HepG2 (cell line): Measurements from ENCODE around the gene SEC24B. TPM values are rescaled to one million over a fixed set of nuclear protein-coding genes. Genes with fewer than 3 reads are reported as not detected.

Experiments used
- ATAC-seq: fragments of 200-7000 bp; cut with Tn5 transposase; 3 replicates; pipeline ENCODE4 v1.9.1; 2020; ENCODE audit warnings: mild to moderate bottlenecking, moderate library complexity
- BruUV-seq: library from RNA; stranded (reverse); fragments of 400-500 nt; replicated peaks from 2 replicates; lab custom pipeline; 2021; lab: Mats Ljungman, UMichigan
- CTCF ChIA-PET: fragments of 300-600 bp; formaldehyde crosslinking; extraction: SDS; loops from one replicate; lab custom pipeline; 2021; ENCODE audit warnings: low total read pairs, inconsistent platforms, low intra/inter-chr PET ratio; lab: Yijun Ruan, JAX
- POLR2A ChIA-PET: fragments of 350-600 bp; sonication (Branson Sonifier 250); formaldehyde crosslinking; loops from one replicate; lab custom pipeline; 2020; ENCODE audit warnings: antibody characterized with exemption, inconsistent platforms; lab: Yijun Ruan, JAX
- DNase-seq: peaks from one replicate; pipeline ENCODE4 v3.0.0-alpha.2; 2015; ENCODE audit warnings: low spot score
- FAIRE-seq: peaks from 3 replicates; lab custom pipeline; 2011; peaks lifted over from hg19 to GRCh38; lab: Jason Lieb, UNC
- H2AFZ ChIP-seq: one replicate; pipeline ENCODE4 v1.6.1; 2011; ENCODE audit warnings: low read length, inconsistent platforms
- H3K27ac ChIP-seq: fragments of 300-600 bp; 3 replicates; pipeline ENCODE4 v1.8.0; 2011; ENCODE audit warnings: mixed run types, mild to moderate bottlenecking, mixed read lengths, low read length, inconsistent platforms; ENCODE audit not compliant: insufficient read depth; ENCODE audit errors: extremely low read length
- H3K27me3 ChIP-seq, 2 experiments: fragments of 200-600 bp in 1 of 2; 2 replicates in 1 of 2; 3 replicates in 1 of 2; pipeline versions ENCODE4 v1.6.0 to v1.8.0; 2011; ENCODE audit warnings: low read length in 2 of 2, mild to moderate bottlenecking in 2 of 2, moderate library complexity in 2 of 2, inconsistent platforms in 1 of 2; ENCODE audit not compliant: insufficient read depth in 2 of 2, control insufficient read depth in 1 of 2
- H3K36me3 ChIP-seq, 2 experiments: fragments of 200-600 bp in 1 of 2; replicated peaks in 1 of 2; 2 replicates in 1 of 2; 3 replicates in 1 of 2; pipeline versions ENCODE4 v1.5.1 to v1.8.0; 2011; ENCODE audit warnings: low read length in 2 of 2, inconsistent platforms in 1 of 2; ENCODE audit not compliant: insufficient read depth in 2 of 2, control insufficient read depth in 1 of 2
- H3K4me1 ChIP-seq: 2 replicates; pipeline ENCODE4 v1.5.1; 2012; ENCODE audit warnings: low read length, inconsistent platforms; ENCODE audit not compliant: insufficient read depth
- H3K4me2 ChIP-seq: 2 replicates; pipeline ENCODE4 v1.6.0; 2011; ENCODE audit warnings: low read depth, low read length, inconsistent platforms
- H3K4me3 ChIP-seq, 3 experiments: fragments of 200-600 bp in 1 of 3; sonication (generic), shearing (Covaris generic) in 1 of 3; replicated peaks in 1 of 3; 2 replicates each; pipeline ENCODE4 v1.5.1; 2011 to 2016; ENCODE audit warnings: low read length in 3 of 3, inconsistent platforms in 2 of 3, low read depth in 2 of 3, mild to moderate bottlenecking in 2 of 3, control low read depth in 1 of 3, mixed read lengths in 1 of 3; ENCODE audit not compliant: insufficient read depth in 1 of 3
- H3K79me2 ChIP-seq: one replicate; pipeline ENCODE4 v1.6.1; 2011; ENCODE audit warnings: low read length, inconsistent platforms; ENCODE audit not compliant: insufficient read depth
- H3K9ac ChIP-seq: 2 replicates; pipeline ENCODE4 v1.6.0; 2011; ENCODE audit warnings: mild to moderate bottlenecking, low read depth, low read length, inconsistent platforms; ENCODE audit not compliant: insufficient read depth
- H3K9me3 ChIP-seq: 2 replicates; pipeline ENCODE4 v1.5.1; 2012; ENCODE audit warnings: mild to moderate bottlenecking, low read length
- H4K20me1 ChIP-seq: 2 replicates; pipeline ENCODE4 v1.6.0; 2011; ENCODE audit warnings: inconsistent platforms, mild to moderate bottlenecking, low read length, moderate library complexity; ENCODE audit not compliant: insufficient read depth
- CCAR2 ChIP-seq: fragments of 200-400 bp; formaldehyde crosslinking; optimal IDR thresholded peaks from 2 replicates; pipeline ENCODE3; 2018; ENCODE audit warnings: low read depth, mild to moderate bottlenecking, low read length, moderate library complexity
- MED8 ChIP-seq: sonication (generic); formaldehyde crosslinking; IDR thresholded peaks from 2 replicates; pipeline ENCODE4 v1.8.1; 2023; ENCODE audit warnings: mild to moderate bottlenecking, missing genetic modification reagents; ENCODE audit not compliant: insufficient replicate concordance
- SUZ12 ChIP-seq: fragments of 150-350 bp; IDR thresholded peaks from 2 replicates; pipeline ENCODE4 v1.6.1; 2014; ENCODE audit warnings: low read depth, low read length
- TFE3 ChIP-seq: IDR thresholded peaks from 2 replicates; pipeline ENCODE4 v1.6.1; 2016
- ZC3H4 ChIP-seq: sonication (generic); formaldehyde crosslinking; IDR thresholded peaks from 2 replicates; pipeline ENCODE4 v1.4.0; 2020; ENCODE audit warnings: missing genetic modification reagents, borderline replicate concordance
- ZGPAT ChIP-seq: IDR thresholded peaks from 2 replicates; pipeline ENCODE4 v1.6.1; 2016; ENCODE audit warnings: mild to moderate bottlenecking
- ZNF256 ChIP-seq: sonication (generic); formaldehyde crosslinking; conservative IDR thresholded peaks from 2 replicates; pipeline ENCODE4 v1.4.0; 2020; ENCODE audit warnings: missing genetic modification reagents
- ZNF547 ChIP-seq: sonication (generic); formaldehyde crosslinking; IDR thresholded peaks from 2 replicates; pipeline ENCODE4 v1.5.1; 2020; ENCODE audit warnings: mild to moderate bottlenecking, missing genetic modification reagents
- ZNF552 ChIP-seq: sonication (generic); formaldehyde crosslinking; IDR thresholded peaks from 2 replicates; pipeline ENCODE4 v1.9.0; 2022; ENCODE audit warnings: missing genetic modification reagents, mild to moderate bottlenecking, borderline replicate concordance
- ZNF83 ChIP-seq: sonication (generic); formaldehyde crosslinking; IDR thresholded peaks from 2 replicates; pipeline ENCODE4 v1.4.0; 2020; ENCODE audit warnings: missing genetic modification reagents, mild to moderate bottlenecking, borderline replicate concordance
- ZSCAN5A ChIP-seq: sonication (generic); formaldehyde crosslinking; IDR thresholded peaks from 2 replicates; pipeline ENCODE4 v1.8.0; 2022; ENCODE audit warnings: mild to moderate bottlenecking, missing genetic modification reagents, borderline replicate concordance
- in situ Hi-C: cut with HindIII; loops from 2 replicates; pipeline ENCODE4 v1.10.0; 2017; ENCODE audit warnings: low pct_unique_long_range_greater_than_20kb; ENCODE audit not compliant: extremely low pct_ligation_motif_present
- intact Hi-C: fragments of 100-400 bp; cut with micrococcal nuclease; formaldehyde crosslinking; loops from one replicate; pipeline ENCODE4 v1.10.0; 2022; ENCODE audit not compliant: unreplicated experiment
- polyA plus RNA-seq, 8 experiments: library from polyadenylated mRNA; depleted of rRNA in 3 of 8; stranded (reverse) in 7 of 8; unstranded in 1 of 8; fragments of >200 nt; fragmentation: Illumina TruSeq in 4 of 8; extraction: Trizol in 4 of 8; gene quantifications; 2 replicates each; pipeline versions ENCODE4 v1.2.1 to v1.2.3, GENCODE V29; 2011 to 2016; ENCODE audit warnings: low read depth in 4 of 8, missing spikeins in 1 of 8, mixed read lengths in 1 of 8; ENCODE audit not compliant: insufficient read depth in 1 of 8
- total RNA-seq, 5 experiments: library from RNA; depleted of rRNA; stranded (reverse); fragments of >200 nt; fragmentation: Illumina TruSeq; extraction: Trizol; gene quantifications; 2 replicates each; pipeline ENCODE4 v1.2.3, GENCODE V29; 2016; ENCODE audit warnings: low read depth in 1 of 5

SEC24B gene
- total and polyA plus RNA-seq, 2 of the 13 experiments (the other 11 are each of a cell fraction or from before 2014, with no cell fraction given): 14.6 to 39.0 TPM

GRCh38 chr4:109469915-109470314 is 36.3 kb downstream of the SEC24B start:
- Histone ChIP-seq H3K27ac (no peak overlapping the region), H3K79me2 (peaks cover 28% of the 10 kb centered on the region), H2AFZ (no peak overlapping the region), H3K4me3 (no peak overlapping the region), H3K4me2 (no peak overlapping the region), H4K20me1 (peaks cover 6% of the 10 kb centered on the region), H3K4me1 (no peaks in the 10 kb centered on the region), H3K9ac (no peak overlapping the region), H3K9me3 (no peaks in the 10 kb centered on the region), H3K36me3 (peaks cover 0 to 38% of the 10 kb centered on the region in 2 experiments; a peak in 4 of 5 replicates), H3K27me3 (no peaks in the 10 kb centered on the region)
- ATAC-seq (no peak), DNase-seq (no peak), FAIRE-seq (no peak)
- intact Hi-C loops: no loop called here
- ChIA-PET POLR2A (no interaction called here), CTCF (no interaction called here)
- no TSS peak for BruUV-seq
- in situ Hi-C loops: no loop called here
- TF ChIP-seq ZC3H4: no peak
- no peak for TF ChIP-seq ZNF256
- TF ChIP-seq SUZ12: no peak
- no peak for TF ChIP-seq ZNF83 (CRISPR knock-in tag)
- no peak for TF ChIP-seq CCAR2
- TF ChIP-seq MED8 (CRISPR knock-in tag): no peak
- no peak for TF ChIP-seq ZGPAT
- no peak for TF ChIP-seq ZNF552 (CRISPR knock-in tag)
- no peak for TF ChIP-seq ZSCAN5A (CRISPR knock-in tag)
- TF ChIP-seq ZNF547: no peak
- TF ChIP-seq TFE3 (CRISPR knock-in tag): no peak
